Activated CD4-positive, alpha-beta T cell treated with anti-CD3 and anti-CD28 coated beads, Interleukin-2, amount 50 U/mL, for 16 hours (primary cell): ENCODE data around the gene MIP.
A peak's percentile ranks its signal among the peaks of the same experiment; 100 is the strongest.
"Not testable (repeated sequence)": the region's sequence is repeated elsewhere in the genome, so short reads cannot be mapped to it uniquely, and the experiment has no call there.

ENCODE experiments used
- DNase-seq: peaks from one replicate; pipeline ENCODE4 v3.0.0-alpha.2; 2020

Gene MIP

DNA sequence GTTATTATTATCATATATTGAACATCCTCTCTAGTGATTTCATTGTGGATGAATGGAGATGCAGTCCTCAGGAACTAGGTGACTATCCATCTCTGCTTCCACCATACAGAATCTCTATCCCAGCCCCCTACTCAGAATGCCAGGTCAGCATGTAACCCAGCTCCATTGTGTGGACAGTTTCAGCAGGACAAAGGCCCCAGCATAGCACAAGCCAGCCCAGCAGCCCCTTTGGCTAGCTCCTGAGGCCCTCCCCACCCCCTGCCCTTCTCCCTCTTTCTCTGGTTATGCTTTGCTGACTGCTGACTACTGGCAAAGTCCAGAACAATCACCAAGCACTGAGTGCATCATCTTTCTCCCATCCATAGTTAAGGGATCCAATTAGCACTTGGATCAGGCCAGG lies 8.1 kb upstream of the MIP start:
- DNase-seq = no peak

DNA sequence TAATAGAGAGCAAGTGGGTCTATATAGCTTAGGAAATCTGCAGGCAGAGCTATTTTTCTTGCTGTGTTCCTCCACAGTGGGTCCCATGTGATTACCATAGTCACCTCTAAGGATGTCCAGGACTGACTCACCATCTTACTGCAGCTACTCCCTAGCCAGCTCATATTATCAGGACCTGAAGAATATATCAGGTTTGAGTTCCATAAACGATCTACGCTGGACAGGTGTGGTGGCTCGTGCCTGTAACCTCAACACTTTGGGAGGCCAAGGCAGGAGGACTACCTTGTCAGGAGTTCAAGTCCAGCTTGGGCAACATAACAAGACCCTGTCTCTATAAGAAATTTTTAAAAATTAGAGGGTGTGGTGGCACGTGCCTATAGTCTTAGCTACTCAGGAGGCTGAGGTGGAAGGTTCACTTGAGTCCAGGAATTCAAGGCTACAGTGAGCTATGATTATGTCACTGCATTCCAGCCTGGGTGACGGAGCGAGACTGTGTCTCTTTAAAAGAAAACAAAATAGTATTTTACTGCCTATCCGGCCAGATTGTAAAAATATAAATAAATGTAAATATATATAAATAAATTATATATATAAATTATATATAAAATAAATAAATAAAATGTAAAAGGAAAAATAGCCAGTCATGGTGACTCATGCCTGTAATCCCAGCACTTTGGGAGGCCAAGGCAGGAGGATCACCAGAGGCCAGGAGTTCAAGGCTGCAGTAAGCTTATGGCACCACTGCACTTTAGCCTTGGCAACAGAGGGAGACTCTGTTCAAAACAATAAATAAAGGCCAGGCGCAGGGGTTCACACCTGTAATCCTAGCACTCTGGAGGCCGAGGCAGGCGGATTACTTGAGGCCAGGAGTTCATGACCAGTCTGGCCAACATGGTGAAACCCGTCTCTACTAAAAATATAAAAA lies 7.0 kb upstream of the MIP start:
- no peak for DNase-seq

DNA sequence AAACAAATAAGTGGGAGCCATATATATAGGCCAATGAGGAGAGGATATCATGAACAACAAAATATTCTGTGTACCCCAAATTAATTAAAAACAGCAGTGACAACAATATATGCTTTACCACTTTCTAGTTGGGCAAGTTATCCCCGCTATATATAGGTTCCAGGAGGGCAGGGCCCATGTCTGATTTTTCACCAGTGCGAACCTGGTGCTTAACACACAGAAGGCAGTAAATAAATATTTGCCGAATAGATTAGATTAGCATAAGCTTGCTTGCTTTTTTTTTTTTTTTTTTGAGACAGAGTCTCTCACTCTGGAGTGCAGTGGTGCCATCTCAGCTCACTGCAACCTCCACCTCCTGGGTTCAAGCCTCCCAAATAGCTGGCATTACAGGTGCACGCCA lies 3.4 kb upstream of the MIP start:
- no peak for DNase-seq

DNA sequence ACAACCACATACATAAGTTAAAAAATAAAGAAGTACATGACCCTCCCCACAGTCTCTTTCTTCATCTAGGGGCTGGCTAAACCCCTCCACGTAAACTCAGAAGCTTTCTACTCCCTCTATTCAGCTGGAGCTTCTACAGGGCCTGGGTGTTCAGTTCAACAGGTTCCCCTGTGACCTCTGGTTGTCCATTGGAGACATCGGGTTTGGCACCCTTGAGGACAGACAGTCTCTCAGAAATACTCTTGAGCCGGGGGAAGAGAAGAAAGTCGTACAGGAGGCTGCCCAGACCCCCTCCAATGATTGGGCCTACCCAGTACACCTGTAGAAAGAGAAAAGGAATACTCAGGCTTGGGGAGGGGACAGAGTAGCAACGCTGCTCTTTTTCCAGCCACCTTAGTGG lies 3.3 kb downstream of the MIP start:
- DNase-seq = no peak

DNA sequence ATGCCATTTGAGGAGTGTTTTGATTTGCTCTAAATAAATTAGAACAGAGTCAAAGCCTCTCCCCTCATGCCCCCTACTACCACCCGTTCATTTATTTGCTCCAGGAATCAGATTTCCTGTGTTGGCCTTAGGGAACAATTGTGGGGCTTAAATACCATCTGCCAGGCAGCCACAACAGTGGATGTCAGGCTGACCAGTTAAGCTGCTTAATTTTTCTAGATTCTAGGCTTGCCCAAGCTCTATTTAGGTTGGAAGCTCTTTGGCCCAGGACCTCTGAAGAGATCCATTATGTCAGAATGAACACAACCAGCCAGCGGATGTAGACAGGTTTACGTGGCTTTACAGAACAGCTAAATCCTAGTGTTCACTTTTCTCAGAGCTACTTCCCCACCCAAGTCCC lies 4.2 kb downstream of the MIP start:
- DNase-seq = no peak

DNA sequence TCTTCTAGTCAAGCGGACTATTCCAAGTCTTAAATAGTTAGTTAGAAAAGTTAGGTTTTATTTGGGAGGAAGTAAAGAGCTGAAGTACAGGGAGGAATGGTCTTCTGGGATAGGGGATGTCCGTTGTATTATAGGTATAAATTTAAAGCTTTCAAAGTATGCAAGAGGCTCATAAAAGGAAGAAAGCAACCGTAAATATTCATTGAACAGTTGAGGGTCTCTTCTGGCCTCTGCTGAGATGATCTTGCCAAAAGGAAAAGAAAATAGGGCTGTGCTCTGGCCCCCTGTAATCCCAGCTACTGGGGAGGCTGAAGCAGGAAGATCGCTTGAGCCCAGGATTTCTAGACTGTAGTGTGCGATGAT lies 4.9 kb downstream of the MIP start:
- DNase-seq = no peak

DNA sequence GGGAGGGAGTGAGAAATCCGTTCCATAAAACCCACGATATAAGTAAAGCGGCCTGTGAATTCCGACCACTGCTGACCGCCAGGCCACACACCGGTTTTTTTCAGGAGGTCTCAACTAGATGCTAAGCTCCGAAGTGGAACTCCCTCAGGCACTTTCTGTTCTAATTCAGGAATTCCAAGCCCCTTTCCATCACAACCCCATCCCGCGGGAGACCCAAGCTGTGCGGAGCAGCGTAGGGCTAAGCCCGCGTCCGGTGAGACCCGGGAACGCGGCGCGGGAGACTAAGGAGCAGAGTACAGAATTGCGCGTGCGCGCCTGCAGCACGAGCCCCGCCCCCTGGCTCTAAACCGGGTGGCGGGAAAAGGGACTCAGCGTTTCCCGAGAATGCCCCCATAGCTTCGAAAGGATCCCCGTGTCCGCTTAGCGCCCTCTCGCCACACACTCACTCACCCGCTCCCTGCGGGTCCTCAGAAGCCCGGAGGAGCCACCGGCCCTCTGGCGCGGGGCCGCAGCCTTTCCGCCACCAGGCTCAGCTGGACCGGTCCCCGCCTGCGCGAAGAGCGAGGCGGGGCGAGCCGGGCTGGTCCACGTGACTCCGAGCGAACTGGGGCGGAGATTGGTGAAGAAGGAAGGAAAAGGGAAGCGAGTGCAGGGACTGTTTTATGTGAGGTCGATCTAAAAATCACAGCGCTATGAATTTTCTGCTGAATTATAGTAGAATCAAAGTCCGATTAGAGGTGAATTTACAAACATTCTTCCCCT lies 5.4 kb downstream of the MIP start, which contains the start of gene TIMELESS:
TSS of gene TIMELESS (minus strand) at position 567 of the 762 bp plus-strand sequence. CDS start 15,256 bp downstream, outside the sequence.
- peak; percentile 91 for DNase-seq

DNA sequence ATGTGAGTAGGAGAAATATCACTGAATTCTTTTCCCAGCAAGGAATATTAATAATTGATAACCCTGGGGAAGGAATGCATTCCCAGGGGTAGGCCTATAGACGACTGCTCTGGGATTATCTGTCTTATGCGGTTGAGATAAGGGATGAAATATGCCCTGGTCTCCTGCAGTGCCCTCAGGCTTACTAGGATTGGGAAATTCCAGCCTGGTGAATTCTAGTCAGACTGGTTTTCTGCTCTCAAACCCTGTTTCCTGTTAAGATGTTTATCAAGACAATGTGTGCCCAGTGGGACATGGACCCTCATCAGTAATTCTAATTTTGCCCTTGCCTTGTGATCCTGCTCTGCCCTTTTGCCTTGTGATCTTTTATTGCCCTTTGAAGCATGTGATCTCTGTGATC lies 11.2 kb downstream of the MIP start:
- not testable (repeated sequence) for DNase-seq

DNA sequence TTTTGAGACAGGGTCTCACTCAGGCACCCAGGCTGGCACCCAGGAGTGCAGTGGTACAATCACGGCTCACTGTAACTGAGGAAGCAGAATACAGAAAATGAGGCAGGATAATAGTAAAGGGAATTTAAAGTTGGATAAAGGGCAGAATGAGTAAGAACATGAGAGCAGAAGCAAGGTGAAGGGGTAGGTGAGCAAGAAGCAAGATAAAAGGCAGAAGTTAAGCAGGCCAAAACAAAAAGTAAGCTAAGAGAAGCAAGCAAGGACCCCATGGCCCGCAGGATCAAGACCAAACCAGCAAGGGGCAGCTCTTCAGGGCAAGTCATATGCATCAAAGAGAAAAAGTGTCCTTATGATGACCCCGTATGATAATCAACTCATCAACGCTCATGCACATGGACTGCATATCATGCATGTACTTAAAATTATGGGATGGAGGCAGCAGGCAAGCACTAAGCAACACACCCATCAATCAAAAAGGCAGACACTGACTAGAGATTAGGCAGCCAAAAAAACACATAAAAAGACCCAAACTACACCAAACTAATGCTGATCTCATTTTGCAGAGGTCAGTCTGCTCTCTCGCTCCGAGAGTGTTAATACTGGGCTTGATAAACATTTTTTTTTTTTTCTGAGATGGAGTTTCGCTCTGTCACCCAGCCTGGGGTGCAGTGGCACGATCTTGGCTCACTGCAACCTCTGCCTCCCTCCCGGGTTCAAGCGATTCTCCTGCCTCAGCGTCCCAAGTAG lies 16.9 kb downstream of the MIP start:
- DNase-seq = no peak

DNA sequence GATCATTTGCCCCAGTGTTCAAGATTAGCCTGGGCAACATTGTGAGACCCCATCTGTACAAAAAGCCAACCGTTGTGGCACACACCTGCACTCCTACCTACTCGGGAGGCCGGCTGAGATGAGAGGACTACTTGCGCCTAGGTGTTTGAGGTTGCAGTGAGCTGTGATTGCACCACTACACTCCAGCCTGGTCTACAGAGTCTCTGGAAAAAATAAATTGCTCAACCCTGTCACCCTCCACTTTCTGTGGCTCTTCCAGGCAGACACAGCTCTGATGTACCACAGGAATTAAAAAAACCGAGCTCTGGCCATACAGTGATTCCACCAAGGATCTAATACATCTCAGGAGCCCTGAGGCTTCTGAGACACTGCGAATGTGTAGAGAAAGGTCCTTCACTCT lies 19.6 kb downstream of the MIP start:
- DNase-seq = no peak

DNA sequence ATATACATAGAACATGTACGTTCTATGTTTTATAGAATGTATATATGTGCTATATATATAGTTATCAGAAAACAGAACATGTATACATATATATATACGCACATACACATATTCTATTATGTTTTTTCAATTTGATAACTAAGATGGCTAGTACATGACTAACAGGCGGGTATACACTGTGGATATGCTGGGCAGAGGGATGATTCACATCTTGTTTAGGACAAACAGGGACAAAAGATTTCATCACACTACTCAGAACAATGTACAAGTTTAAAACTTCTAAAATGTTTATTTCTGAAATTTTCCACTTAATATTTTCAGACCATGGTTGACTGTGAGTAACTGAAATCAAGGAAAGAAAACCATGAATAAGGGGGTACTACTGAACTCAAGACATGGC lies 22.6 kb downstream of the MIP start:
- DNase-seq = no peak

DNA sequence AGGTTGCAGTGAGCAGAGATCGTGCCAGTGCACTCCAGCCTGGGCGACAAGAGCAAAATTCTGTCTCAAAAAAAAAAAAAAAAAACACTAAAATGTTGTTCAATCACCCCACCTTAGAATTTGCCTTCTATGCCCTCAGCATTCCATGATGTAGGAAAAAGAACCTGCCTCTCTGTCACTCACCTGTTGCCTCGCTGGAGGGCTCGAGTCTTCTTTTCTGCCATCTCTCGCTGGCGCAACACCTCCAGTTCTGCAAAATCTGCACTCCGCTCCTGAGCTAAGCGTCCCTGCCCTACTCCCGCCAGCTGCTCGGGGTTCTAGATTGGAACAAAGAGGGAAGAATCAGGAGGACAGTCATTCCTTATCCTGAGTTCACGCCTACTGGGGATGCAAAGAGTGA lies 23.2 kb downstream of the MIP start:
- DNase-seq = no peak

DNA sequence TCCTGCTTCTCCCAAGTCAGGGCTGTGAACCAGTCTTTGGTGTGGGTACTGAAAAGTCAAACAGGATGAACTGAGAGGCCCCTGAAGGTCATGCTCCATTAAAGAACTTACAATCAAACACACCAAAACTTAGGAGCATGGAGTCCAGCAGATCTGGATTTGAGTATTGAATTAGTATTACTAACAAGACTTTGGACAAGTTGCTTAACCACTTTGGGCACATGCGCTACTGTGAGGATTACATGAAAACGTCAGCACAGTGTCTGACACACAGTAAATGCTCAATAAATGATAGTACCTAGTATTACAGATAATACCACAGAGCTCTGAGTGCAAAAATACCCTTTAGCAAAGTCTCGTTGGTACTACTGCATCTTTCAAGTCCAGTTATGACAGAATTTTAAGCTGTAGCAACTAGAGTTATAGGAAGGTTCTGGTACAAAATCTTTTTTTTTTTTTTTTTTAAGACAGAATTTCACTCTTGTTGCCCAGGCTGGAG lies 28.5 kb downstream of the MIP start:
- no peak for DNase-seq

DNA sequence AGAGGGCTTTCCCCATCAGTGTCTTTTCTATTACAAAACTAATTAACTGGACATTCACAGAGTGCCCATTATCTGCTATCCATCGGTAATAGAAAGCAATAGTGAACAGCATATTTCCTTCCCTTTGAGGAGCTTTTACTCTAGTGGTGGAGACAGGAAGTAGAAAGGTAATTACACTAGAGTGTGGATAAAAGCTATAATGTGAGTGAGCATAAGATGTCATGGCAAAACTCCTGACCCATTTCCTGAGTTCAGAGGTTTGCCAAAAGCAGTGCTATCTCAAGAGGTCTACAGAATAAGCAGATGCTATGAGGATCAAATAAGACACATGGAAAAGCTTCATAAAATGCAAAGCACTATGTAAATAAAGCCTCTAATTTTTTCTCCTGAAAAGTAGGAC lies 29.3 kb downstream of the MIP start:
- DNase-seq = no peak

DNA sequence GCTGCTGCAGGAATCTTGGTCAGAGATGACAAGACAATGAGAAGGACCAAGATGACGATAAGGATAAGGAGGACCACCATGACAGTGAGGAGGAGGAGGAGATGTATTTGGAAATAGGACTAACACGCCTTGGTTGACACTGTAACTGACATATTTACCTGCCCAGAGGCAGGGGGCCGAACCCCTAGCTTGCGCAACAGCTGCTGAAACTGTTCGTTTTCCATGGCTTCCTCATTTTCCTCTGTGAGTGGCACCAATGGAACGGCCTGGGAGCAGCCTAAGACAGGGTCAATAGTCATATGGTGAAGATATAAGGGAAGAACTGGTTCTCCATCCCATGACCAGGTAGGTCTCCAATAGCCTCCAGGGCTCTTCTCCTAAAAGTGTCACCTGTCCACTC lies 34.0 kb downstream of the MIP start:
- DNase-seq = no peak

DNA sequence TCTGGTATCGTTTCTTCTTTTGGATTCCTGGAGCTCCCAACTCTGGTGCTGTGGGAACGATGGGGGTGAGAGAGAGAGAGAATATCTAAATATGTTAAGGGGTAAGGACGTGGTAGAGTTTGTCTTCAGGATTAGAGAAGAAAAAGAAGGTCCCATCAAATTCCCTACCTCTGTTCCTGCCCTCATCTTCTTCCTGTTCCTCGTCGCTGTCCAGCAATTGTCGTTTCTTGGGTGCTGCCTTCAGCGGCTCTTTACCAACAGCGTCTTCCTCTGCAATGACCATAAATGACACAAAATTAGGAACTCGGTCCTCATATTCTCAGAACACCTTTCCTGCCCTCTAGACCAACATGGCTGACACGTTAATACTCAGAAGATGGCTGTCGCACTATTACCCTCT lies 36.7 kb downstream of the MIP start:
- DNase-seq = no peak

DNA sequence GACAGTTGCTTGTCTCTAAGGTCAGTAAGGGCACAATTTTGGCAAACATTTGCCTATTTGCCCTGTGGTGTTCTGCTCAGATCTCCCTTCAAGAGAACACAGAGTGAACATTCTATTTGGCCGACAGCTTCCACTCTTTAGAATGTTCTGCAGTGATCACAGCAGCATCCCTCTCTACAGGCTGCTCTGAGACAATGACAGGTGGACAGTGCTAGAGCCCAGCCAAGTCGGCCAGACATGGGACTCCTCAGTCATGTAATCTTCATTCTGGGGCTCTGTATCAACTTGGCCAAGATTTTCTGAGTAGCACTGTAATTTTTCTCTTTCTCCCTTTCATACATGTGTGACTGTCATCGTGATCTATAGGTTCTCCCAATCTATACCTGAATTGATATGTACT lies 40.1 kb downstream of the MIP start:
- no peak for DNase-seq

DNA sequence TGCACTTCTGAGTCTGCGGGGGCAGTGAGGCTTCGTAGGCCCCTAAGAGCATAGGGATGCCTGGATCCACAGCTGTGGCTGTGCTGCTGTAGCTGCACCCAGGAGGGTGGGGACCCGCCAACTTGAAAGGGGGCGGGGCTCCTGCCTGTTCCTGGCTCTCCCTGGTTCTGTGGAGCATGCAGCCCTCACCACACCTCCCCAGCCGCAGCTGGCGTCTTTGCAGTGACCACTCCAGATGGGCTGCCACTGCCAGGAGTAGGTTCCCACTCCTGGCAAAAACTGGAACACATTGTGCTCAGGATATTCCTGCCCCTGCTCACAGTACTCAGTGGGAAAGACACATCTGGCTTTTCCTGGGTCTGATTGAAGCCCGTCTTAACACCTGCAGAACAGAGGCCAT lies 41.1 kb downstream of the MIP start:
- no peak for DNase-seq

DNA sequence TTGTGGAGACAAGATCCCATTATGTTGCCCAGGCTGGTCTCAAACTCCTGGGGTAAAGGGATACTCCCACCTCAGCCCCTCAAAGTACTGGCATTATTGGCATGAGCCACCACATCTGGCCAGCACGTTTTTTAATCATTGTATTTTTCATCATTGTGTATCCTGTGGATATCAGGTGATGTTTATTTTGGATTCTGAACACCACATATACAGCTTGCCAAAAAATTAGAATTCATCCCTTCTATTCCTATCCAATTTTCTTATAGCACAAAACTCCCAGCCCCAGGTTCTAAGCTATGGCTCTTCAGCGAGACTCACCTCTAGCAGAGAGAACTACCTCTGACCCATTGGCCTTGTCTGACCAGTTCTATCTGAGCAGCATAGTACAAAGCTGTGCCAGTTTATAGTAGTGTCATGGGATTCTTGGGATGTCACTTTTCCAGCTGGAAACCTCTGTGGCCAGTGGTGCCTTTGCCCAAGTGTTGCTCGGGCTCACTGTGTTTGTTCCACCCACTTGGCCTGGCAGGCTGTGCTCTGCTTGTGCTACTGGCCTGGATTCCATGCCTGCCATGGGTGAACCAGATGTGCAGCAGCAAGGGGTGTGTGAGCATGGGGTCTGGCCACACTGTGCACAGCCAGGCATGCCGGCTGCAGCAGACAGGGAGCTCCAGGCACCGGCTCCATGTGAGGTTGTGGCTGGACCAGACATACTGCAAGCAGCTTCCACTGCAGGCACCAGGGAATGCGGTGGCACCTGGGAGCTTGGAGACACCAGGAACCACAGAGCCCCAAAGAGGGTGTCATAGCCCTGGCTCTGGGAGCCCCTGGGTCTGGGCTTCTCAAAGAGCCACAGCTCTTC lies 42.4 kb downstream of the MIP start:
- DNase-seq = no peak

DNA sequence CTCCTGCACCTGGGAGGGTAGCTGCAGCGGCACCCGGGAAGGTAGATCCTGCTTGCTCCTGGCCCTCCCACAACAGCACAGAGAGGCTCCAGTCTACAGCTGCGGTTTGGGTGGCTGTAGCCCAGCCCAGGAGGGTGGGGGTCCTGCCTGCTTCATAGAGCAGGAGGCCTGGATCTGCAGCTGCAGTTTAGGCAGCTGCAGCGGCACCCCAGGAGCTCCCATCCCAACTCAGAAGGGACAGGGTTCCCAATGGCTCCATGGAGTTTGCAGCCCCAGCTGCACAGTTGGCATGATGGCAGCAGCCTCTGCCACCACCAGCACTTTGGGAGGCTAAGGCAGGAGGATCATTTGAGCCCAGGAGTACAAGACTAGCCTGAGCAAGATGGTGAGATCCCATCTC lies 43.7 kb downstream of the MIP start:
- no peak for DNase-seq

DNA sequence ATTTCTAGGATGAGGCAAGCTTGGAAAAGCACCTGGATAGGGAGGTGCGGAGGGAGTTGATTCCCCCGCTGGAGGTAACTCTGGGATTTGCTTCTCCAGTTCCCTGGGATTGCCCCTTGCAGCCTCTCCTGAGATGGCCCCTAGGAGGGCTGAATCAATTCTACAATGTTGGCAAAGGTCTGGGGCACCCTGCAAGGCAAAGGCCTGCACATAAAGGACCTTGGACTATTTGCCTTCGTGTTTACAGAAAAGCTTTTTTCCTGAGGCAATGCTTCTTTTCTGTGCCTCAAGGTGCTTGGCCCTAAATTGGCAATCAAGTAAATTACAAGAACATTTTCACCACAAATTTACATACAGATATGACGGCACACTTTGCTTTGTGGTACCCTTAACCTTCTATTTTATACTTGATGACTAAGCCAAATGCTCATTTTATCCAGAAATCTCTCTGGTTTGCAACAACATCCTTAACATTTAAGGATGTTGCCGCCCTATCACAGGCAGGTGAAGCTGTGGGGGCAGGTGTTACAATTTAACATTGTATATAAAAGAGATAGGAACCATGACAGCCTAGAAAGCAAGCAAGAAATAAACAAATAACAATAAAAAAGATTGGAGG lies 45.5 kb downstream of the MIP start:
- no peak for DNase-seq

DNA sequence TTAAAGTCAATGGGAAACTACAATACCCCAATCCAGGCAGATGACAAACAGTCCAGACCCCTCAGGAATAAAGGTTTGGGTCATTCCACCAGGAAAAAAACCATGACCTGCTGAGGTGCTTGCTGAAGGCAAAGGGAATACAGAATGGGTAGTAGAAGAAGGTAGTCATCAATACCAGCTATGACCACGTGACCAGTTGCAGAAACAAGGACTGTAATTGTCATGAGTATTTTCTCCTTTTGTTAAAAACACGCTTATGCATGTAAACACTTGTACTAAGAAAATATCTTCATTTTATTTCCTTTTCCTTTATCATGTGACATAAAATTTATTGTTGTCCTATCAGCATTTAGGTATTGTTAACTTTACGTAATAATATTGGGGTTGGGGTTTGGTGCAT lies 50.2 kb downstream of the MIP start:
- not testable (repeated sequence) for DNase-seq
